ENCODE data around the gene RPTOR.

- no peak for TF ChIP-seq CTCF (optimal IDR thresholded peaks at IDR 0.05 in 1 of 3, IDR thresholded peaks at IDR 0.05 in 1 of 3, conservative IDR thresholded peaks at IDR 0.05 in 1 of 3; ENCODE audit: extremely low read depth in 1 of 3, insufficient read depth in 2 of 3, low read length in 3 of 3)
- no peak for TF ChIP-seq EZH2 (IDR thresholded peaks at IDR 0.05; ENCODE audit: low read length)
Observed at GRCh38 chr17:81010935-81011334, 466.3 kb downstream of the RPTOR start.

All from keratinocyte (primary cell).